Measurements from ENCODE around the gene YTHDF1. TPM values are rescaled to one million over a fixed set of nuclear protein-coding genes. Genes with fewer than 3 reads are reported as not detected.
A peak's percentile ranks its signal among the peaks of the same experiment; 100 is the strongest.

The YTHDF1 gene
- total and polyA plus RNA-seq, 12 donors = 15.3 to 31.6 (median 21.4) TPM

DNA sequence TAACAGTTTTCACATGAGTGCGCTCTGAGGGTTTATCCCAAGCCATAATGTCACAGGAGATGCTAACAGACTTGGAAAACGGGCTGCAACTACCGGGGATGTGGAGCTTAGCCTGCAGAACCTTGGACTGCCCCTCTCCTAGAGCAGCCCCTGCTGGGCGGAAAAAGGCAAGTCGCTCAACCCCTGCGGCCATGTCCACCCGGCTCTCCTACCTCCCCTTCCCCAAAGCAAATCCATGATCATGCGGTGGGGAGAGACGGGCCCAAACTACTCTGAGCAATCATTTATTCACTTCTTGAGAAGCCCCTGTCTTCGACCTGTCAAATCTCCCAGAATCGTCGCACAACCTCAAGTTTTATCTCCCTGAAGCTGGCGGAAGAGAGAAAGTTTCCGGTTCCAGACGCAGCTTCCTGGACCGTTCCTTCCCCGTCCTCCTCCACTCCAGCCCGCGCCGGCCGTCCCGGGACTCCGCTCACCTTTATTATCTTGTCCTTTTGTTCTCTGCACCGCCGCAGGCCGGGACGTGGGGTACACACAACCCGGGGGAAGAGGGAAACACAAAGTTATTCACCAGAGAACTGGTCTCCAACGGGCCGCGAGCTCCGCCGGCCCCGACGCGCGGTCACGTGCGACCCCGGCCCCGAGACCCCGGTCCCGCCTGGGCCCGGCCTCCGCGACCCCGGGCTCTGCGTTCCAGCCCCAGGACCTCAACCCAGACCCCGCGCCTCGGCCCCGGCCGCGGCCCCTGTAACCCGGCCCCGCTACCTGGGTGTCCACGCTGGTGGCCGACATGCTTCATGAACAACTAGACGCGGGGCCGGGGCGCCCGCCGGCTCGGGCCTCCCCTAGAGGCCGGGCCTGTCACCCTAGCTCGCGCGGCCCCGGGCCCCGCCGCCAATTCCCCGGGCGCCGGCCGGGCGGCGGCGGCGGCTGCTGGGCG lies 560 bp downstream of the YTHDF1 start:
- H3K27ac ChIP-seq = peak overlapping the region; percentile 61 to 92 (median 84)
- 3 to 4% methylated on average over 59 to 81 of the region's 81 CpGs for WGBS, 2 donors
- H3K27me3 ChIP-seq = peaks cover 0 to 5% (median 0%) of the 10 kb centered on the region in 7 donors
- peaks cover 15 to 51% (median 44%) of the 10 kb centered on the region in 9 donors for H3K4me1 ChIP-seq
- ATAC-seq = no peak
- TF ChIP-seq, protein P1, sequence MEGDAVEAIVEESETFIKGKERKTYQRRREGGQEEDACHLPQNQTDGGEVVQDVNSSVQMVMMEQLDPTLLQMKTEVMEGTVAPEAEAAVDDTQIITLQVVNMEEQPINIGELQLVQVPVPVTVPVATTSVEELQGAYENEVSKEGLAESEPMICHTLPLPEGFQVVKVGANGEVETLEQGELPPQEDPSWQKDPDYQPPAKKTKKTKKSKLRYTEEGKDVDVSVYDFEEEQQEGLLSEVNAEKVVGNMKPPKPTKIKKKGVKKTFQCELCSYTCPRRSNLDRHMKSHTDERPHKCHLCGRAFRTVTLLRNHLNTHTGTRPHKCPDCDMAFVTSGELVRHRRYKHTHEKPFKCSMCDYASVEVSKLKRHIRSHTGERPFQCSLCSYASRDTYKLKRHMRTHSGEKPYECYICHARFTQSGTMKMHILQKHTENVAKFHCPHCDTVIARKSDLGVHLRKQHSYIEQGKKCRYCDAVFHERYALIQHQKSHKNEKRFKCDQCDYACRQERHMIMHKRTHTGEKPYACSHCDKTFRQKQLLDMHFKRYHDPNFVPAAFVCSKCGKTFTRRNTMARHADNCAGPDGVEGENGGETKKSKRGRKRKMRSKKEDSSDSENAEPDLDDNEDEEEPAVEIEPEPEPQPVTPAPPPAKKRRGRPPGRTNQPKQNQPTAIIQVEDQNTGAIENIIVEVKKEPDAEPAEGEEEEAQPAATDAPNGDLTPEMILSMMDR (IDR thresholded peaks at IDR 0.05) = peak in 6 of 9 donors; percentile 12 to 46 (median 34)
- intact Hi-C loops (cut with DNase I) = loop anchor here in 1 of 10 donors (5.0 kb wide), 1 partner anchor 57 kb away; the partner anchor contains the start of gene ARFGAP1
- DNase-seq = no peak
- H3K9me3 ChIP-seq = no peaks in the 10 kb centered on the region
- H3K36me3 ChIP-seq = peaks cover 0 to 45% (median 26%) of the 10 kb centered on the region in 9 donors
- peak overlapping the region; percentile 72 to 98 (median 94) for H3K4me3 ChIP-seq

DNA sequence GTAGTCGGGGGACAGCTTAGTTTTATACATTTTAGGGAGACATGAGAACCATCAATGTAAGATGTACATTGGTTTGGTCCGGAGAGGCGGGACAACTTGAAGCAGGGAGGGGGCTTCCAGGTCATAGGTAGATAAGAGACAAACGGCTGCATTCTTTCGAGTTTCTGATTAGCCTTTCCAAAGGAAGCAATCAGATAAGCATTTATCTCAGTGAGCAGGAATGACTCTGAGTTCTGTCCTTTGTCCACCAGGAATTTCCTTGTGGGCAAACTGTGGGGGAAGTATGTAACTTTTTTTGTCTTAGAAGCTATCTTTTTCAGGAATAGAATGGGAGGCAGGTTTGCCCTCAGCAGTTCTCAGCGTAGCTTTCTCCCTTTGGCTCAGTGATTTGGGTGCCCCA lies 1.4 kb downstream of the YTHDF1 start:
- ATAC-seq (no peak), DNase-seq (no peak)
- 64 to 65% methylated on average over 6 of the region's 6 CpGs for WGBS, 2 donors
- TF ChIP-seq, protein P1 (IDR thresholded peaks at IDR 0.05) = no peak
- Histone ChIP-seq H3K4me3 (peak overlapping the region in 8 of 10 donors; percentile 72 to 98 (median 94)), H3K36me3 (peaks cover 0 to 54% (median 26%) of the 10 kb centered on the region in 9 donors), H3K27me3 (peaks cover 0 to 5% (median 0%) of the 10 kb centered on the region in 7 donors), H3K4me1 (peaks cover 15 to 55% (median 49%) of the 10 kb centered on the region in 9 donors), H3K27ac (no peak overlapping the region), H3K9me3 (no peaks in the 10 kb centered on the region)
- intact Hi-C loops (cut with DNase I) = no loop called here

DNA sequence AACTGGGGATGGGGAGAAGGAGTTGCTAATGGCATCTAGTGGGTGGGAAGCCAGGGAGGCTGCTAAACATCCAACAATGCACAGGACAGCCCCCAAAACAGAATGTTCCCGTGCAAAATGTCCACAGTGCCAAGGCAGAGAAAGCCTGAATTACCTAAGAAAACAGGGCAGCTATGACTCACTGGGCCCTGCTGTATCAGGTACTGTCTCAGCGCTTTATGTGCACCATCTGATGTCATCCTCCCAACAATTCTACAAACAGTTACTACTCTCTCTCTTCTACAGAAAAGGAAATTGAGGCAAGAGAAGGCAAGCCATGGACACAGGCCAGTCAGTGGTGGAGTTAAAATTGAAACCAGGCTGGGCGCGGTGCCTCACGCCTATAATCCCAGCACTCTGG lies 3.1 kb downstream of the YTHDF1 start:
- intact Hi-C loops (cut with DNase I) = no loop called here
- Histone ChIP-seq H3K27me3 (no peaks in the 10 kb centered on the region), H3K4me3 (no peak overlapping the region), H3K27ac (no peak overlapping the region), H3K4me1 (peaks cover 15 to 66% (median 49%) of the 10 kb centered on the region in 9 donors), H3K9me3 (no peaks in the 10 kb centered on the region), H3K36me3 (peaks cover 0 to 71% (median 26%) of the 10 kb centered on the region in 9 donors)
- TF ChIP-seq, protein P1 (IDR thresholded peaks at IDR 0.05) = no peak
- WGBS, 2 donors = 86 to 94% methylated on average over 5 of the region's 5 CpGs
- DNase-seq = no peak
- ATAC-seq = no peak

DNA sequence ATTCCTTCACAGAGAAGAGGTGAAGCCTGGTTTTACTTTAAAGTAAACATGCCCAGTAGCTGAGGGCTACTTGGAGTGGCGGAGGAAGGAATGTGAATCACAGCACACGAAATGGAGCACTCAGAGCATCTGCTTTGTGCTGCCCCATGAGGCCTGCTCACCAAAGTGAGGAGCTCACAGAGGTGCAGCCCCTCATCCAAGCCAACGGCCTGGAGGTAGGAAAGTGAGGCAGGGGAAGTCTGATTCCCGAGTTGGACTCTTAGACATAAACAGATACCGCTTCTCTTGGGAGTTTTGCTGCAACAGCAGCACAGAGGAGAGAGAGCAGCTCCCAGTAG lies 3.6 kb downstream of the YTHDF1 start:
- intact Hi-C loops (cut with DNase I) = no loop called here
- Histone ChIP-seq H3K27ac (no peak overlapping the region), H3K27me3 (no peaks in the 10 kb centered on the region), H3K36me3 (peaks cover 0 to 76% (median 26%) of the 10 kb centered on the region in 9 donors), H3K4me1 (peaks cover 15 to 66% (median 49%) of the 10 kb centered on the region in 9 donors), H3K4me3 (no peak overlapping the region), H3K9me3 (no peaks in the 10 kb centered on the region)
- no peak for DNase-seq
- no peak for ATAC-seq
- WGBS, 2 donors = 69% methylated on average over 5 of the region's 5 CpGs
- TF ChIP-seq, protein P1 (IDR thresholded peaks at IDR 0.05) = no peak
